Measurements from ENCODE around the gene PTBP1. TPM values are rescaled to one million over a fixed set of nuclear protein-coding genes. Genes with fewer than 3 reads are reported as not detected.
A peak's percentile ranks its signal among the peaks of the same experiment; 100 is the strongest.

The PTBP1 gene
- total and polyA plus RNA-seq, 9 of the 15 experiments (the other 6 are each of a cell fraction or from before 2014, with no cell fraction given), result 14.0 to 759 (median 234) TPM

DNA sequence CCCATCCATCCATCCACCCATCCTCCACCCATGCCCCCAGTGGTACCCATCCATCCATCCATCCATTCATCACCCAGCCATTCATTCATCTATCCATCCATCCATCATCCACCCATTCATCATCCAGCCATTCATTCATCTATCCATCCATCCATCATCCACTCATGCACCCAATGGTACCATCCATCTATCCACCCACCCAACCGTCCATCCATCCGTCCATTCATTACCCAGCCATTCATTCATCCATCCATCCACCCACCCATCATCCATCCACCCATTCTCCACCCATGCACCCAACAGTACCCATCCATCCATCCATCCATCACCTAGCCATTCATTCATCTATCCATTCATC is 19.2 kb downstream of the PTBP1 start (continued):
- TF ChIP-seq, protein P1, sequence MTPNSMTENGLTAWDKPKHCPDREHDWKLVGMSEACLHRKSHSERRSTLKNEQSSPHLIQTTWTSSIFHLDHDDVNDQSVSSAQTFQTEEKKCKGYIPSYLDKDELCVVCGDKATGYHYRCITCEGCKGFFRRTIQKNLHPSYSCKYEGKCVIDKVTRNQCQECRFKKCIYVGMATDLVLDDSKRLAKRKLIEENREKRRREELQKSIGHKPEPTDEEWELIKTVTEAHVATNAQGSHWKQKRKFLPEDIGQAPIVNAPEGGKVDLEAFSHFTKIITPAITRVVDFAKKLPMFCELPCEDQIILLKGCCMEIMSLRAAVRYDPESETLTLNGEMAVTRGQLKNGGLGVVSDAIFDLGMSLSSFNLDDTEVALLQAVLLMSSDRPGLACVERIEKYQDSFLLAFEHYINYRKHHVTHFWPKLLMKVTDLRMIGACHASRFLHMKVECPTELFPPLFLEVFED (CRISPR knock-in tag; conservative IDR thresholded peaks at IDR 0.05), result 0 out of 2 replicates have a peak, but pooled peaks have one; percentile 62
- TF ChIP-seq ZNF23 (CRISPR knock-in tag; IDR thresholded peaks at IDR 0.05) (no peak), SIN3A (IDR thresholded peaks at IDR 0.05; ENCODE audit: borderline replicate concordance in 2 of 2, control insufficient read depth in 1 of 2, low read depth in 2 of 2, low read length in 2 of 2) (no peak), POLR2B (IDR thresholded peaks at IDR 0.05; ENCODE audit: low read depth, partially characterized antibody) (peak; percentile 52), BHLHE40 (IDR thresholded peaks at IDR 0.05; ENCODE audit: low read length) (no peak), KDM1A (IDR thresholded peaks at IDR 0.05) (peak in 1 of 2 experiments; percentile 18; a peak in 1 of 4 replicates), ARHGAP35 (IDR thresholded peaks at IDR 0.05; ENCODE audit: partially characterized antibody) (peak; percentile 18), NBN (IDR thresholded peaks at IDR 0.05; ENCODE audit: low read depth) (no peak), CHD1 (IDR thresholded peaks at IDR 0.05; ENCODE audit: low read length) (no peak), TFAP4 (CRISPR knock-in tag; IDR thresholded peaks at IDR 0.05; ENCODE audit: borderline replicate concordance) (no peak), GATAD2B (IDR thresholded peaks at IDR 0.05; ENCODE audit: borderline replicate concordance) (no peak), PCBP1 (IDR thresholded peaks at IDR 0.05; ENCODE audit: low read depth, low read length, poor library complexity, severe bottlenecking) (no peak), DMBX1 (CRISPR knock-in tag; IDR thresholded peaks at IDR 0.05; ENCODE audit: borderline replicate concordance) (no peak), CHAMP1 (IDR thresholded peaks at IDR 0.05) (no peak), SMARCA5 (IDR thresholded peaks at IDR 0.05) (no peak), XRCC4 (IDR thresholded peaks at IDR 0.05; ENCODE audit: extremely low read depth, insufficient read depth, insufficient read length) (no peak), CHD4 (IDR thresholded peaks at IDR 0.05; ENCODE audit: insufficient read depth, insufficient replicate concordance, low read depth, low read length, poor library complexity, severe bottlenecking) (no peak), ILK (tag; IDR thresholded peaks at IDR 0.05; ENCODE audit: borderline replicate concordance, low read depth) (no peak)
- TF ChIP-seq, protein P2, sequence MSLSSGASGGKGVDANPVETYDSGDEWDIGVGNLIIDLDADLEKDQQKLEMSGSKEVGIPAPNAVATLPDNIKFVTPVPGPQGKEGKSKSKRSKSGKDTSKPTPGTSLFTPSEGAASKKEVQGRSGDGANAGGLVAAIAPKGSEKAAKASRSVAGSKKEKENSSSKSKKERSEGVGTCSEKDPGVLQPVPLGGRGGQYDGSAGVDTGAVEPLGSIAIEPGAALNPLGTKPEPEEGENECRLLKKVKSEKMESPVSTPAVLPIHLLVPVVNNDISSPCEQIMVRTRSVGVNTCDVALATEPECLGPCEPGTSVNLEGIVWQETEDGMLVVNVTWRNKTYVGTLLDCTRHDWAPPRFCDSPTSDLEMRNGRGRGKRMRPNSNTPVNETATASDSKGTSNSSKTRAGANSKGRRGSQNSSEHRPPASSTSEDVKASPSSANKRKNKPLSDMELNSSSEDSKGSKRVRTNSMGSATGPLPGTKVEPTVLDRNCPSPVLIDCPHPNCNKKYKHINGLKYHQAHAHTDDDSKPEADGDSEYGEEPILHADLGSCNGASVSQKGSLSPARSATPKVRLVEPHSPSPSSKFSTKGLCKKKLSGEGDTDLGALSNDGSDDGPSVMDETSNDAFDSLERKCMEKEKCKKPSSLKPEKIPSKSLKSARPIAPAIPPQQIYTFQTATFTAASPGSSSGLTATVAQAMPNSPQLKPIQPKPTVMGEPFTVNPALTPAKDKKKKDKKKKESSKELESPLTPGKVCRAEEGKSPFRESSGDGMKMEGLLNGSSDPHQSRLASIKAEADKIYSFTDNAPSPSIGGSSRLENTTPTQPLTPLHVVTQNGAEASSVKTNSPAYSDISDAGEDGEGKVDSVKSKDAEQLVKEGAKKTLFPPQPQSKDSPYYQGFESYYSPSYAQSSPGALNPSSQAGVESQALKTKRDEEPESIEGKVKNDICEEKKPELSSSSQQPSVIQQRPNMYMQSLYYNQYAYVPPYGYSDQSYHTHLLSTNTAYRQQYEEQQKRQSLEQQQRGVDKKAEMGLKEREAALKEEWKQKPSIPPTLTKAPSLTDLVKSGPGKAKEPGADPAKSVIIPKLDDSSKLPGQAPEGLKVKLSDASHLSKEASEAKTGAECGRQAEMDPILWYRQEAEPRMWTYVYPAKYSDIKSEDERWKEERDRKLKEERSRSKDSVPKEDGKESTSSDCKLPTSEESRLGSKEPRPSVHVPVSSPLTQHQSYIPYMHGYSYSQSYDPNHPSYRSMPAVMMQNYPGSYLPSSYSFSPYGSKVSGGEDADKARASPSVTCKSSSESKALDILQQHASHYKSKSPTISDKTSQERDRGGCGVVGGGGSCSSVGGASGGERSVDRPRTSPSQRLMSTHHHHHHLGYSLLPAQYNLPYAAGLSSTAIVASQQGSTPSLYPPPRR (CRISPR knock-in tag; IDR thresholded peaks at IDR 0.05; ENCODE audit: borderline replicate concordance), result no peak

All from K562 (cell line).